ENCODE data around the gene ZBED3.
A peak's percentile ranks its signal among the peaks of the same experiment; 100 is the strongest.

The ZBED3 gene

DNA sequence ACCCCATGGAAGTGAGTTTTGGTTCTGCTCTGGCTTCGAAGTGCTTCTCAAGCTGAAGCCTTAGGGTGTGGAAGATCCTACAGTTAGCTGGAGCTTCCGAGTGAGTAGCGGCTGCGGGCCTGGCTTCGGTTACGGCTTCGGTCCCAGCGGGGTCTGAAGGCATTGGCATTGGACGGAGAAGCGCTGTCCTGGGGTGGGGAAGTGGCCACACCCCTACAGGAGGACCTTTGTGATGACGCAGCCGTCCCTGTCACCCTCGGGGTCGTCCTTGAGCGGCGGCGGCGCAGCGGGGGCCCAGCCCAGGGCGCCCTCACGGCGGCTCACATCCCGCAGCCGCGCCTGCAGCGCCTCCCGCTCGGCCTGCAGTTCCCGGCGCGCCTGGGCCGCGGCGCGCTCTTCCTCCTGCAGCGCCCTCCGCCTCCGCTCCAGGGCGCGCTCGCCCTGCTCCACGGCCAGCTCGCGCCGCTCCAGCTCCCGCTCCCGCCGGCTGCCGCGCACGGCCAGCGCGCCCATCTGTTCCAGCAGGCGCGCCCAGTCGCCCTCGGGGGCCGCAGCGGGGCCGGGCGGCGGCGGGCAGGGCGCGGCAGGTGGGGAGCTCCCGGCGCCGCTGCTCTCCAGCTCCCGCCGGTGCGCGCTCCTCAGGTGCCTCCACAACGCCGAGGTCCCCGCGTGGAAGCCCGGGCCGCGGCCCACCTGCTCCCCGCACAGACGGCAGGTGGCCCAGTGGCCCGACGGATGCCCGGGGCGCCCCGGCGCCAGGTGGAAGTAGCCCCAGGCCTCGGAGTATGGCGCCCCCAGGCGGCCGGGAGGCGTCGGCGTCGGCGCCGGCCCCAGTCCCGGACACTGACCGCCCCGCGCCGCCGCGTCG lies 9.9 kb downstream of the ZBED3 start:
- peak; percentile 87 for DNase-seq

DNA sequence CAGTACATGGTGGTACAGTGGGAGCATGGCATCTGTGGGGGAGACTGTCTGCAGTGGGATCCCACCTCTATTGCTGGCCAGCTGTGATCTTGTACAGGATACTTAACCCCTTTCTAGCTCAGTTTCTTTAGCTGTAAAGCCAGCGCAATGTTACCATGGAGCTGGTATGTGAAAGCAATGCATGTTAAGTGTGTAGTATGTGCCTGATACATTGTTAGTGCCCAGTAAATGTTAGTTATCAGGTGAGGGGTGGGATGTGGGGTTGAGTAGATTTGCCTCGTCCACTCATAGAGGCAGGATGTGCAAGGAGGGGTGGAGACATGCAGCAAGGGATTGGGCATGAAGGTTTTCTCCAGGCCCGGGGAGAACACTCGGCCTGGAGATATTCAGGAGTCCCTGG lies 12.3 kb downstream of the ZBED3 start:
- no peak for DNase-seq

GRCh38 chr5:77073667-77074066 lies 13.4 kb downstream of the ZBED3 start:
- DNase-seq: no peak

GRCh38 chr5:77066823-77067442 lies 20.2 kb downstream of the ZBED3 start:
- no peak for DNase-seq

- DNase-seq: no peak
Observed at GRCh38 chr5:77066184-77066583, 20.9 kb downstream of the ZBED3 start.

GRCh38 chr5:77065256-77065655 lies 21.8 kb downstream of the ZBED3 start:
- DNase-seq: no peak

DNA sequence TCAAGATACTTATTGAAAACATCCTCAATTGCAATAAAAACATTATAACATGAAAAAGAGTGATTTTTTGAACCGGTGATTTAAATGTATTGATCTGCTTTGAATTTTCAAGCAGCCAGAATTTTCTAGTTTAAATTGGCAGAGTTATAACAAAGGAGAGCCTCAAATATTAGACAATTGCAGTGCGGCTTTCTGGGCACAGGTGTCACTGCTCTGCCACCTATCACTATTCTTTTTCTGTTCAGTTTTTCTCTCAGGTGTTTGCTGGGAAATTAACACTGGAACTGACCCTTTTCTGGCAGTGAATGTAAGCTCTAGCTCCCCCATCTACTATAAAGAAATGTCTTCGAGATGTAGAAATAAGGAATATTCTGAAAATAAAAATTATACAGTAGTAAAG lies 23.0 kb downstream of the ZBED3 start:
- DNase-seq: no peak

DNA sequence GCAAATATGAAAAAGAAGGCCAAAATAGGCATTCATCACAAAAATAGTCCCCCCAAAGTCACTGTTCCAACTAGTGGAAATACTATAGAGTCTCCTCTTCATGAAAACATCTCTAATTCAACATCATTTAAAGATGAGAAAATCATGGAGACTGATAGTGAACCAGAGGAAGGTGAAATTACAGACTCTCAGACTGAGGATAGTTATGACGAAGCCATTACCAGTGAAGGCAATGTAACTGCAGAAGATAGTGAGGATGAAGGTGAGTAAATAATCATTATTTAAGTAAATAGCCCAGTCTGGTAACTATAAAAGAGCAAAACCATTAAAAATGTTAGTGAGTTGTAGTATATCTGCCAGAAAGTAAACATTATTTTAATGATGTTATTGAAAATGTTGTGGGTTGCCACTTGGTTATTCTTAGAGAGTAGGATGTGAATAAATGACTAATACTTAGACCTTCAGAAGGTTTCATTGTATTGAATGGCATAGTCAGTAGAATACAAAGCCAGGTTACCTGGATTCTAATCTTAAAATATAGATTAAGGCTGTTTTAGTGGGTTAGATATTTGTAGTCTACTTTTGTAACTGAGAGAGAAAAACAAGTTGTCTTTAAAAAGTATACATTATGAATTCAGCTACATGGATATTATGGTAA lies 40.5 kb downstream of the ZBED3 start:
- no peak for DNase-seq

DNA sequence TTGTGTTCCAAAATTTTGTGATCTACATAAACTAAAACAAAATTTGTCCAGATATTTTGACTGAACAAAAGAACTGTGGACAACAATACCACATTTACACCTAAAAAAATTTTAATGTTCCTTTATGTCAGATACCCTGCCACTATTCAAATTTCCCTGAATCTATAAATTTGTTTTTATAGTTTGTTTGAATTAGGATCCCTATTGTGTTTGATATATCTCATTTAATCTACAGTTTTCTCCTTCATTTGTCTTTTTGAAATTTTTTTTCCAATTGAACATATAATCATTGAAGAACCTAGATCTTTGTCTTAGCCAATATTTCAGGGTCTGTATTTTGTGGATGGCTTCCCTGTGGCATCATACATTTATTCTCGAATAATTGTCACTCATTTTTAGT lies 51.1 kb downstream of the ZBED3 start:
- no peak for DNase-seq

GRCh38 chr5:77033338-77033737 lies 53.7 kb downstream of the ZBED3 start:
- DNase-seq: no peak

DNA sequence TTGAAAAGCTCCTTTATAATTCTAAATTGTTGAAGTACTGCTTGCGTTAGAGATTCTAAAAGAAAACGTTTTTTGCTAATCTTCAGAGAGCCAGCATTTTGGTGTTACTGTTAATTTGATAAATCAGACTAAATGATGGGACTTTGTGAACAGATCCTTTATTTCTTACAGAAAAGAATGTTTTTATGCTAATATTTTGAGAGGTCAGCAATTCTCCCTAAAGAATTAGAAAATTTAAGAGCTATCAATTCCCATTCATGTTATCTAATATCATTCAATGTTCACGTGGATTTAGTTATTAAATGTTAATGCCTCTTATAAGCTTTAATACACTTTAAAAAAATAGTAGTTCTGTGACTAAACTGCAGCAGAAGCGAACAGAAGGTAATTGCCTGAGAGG lies 54.5 kb downstream of the ZBED3 start:
- DNase-seq: no peak

GRCh38 chr5:77031891-77032290 lies 55.2 kb downstream of the ZBED3 start:
- DNase-seq: no peak

GRCh38 chr5:77030097-77031071 lies 56.7 kb downstream of the ZBED3 start, which contains the start of gene AGGF1:
AGGF1 (plus strand) TSS chr5:77030404; CDS start chr5:77030767, 363 bp downstream.
- DNase-seq: peak; percentile 91

GRCh38 chr5:77029376-77029885 lies 57.7 kb downstream of the ZBED3 start:
- no peak for DNase-seq

DNA sequence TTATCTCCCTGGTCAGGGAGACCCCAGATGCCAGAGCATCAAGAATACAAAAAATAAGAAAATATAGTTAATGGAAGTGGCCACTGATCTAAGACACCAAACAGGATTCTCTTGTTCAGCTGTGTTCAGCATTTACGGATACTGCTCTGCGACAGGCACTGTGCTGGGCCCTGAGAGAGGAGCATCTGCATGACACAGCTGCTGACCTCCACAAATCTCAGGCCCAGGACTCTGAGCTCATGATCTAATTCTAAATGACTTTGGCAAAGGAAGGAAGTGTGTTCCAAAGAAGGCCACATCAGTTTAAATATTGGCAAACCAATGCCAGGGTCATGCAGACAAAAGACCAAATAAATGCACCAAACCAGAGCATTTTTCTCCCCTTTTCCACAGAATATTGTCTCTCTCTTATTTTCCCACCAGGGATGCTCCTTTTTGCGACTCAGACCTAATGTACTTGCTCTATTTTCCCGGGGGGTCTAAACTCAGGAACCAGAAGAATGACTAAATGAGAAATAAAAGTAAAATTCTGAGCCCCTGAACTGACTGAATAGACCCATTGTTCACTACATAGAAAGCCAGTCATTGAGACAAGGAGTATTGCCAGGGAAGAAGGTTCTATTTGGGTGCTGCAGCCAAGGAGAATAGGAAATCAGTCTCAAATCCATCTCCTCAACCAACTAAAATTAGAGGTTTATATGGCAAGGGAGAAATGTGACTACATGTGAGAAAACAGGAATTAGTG lies 58.3 kb downstream of the ZBED3 start:
- DNase-seq: no peak

GRCh38 chr5:77024490-77024889 lies 62.6 kb downstream of the ZBED3 start:
- no peak for DNase-seq

DNA sequence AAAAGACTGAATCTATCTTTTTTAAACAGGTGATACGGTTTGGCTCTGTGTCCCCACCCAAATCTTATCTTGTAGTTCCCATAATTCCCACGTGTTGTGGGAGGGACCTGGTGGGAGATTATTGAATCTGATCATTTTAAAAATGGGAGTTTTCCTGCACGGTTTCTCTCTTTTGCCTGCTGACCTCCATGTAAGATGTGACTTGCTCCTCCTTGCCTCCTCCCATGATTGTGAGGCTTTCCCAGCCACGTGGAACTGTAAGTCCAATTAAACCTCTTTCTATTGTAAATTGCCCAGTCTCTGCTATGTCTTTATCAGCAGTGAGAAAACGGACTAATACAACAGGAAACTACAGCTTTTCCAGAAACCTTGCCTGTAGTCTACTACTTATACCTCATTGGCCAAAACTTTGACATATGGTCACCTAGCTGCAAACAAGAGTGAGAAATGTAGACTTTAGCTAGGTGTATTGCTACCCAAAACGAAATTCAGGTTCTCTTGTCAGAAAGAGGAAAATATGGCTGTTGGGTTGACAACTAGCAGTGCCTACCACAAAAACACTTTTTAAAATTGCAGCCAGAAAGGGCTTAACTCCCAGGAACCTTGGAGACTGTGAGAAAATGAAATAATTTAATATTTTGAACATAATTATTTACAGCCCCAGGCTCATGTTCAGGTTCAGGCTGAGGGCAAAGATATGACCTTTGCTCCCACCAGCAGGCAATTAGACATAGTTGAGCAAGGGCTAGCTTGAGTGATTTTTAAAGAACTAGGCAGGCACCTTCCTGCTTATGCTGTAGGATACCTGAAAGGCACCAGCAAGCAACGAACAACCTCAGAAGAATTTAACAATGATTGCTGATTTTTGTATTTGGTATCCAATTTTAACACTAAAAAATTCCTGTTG lies 64.3 kb downstream of the ZBED3 start:
- no peak for DNase-seq
